Measurements from ENCODE around the gene BPTF.

- TF ChIP-seq PHF8 (IDR thresholded peaks at IDR 0.05; ENCODE audit: borderline replicate concordance, low read depth) (no peak), POLR2A (IDR thresholded peaks at IDR 0.05; ENCODE audit: low read length) (no peak), RNF2 (IDR thresholded peaks at IDR 0.05; ENCODE audit: borderline replicate concordance, low read depth) (no peak), HOXB5 (CRISPR knock-in tag; IDR thresholded peaks at IDR 0.05) (no peak), RCOR1 (IDR thresholded peaks at IDR 0.05; ENCODE audit: low read depth, low read length) (no peak)
- TF ChIP-seq, protein P1, sequence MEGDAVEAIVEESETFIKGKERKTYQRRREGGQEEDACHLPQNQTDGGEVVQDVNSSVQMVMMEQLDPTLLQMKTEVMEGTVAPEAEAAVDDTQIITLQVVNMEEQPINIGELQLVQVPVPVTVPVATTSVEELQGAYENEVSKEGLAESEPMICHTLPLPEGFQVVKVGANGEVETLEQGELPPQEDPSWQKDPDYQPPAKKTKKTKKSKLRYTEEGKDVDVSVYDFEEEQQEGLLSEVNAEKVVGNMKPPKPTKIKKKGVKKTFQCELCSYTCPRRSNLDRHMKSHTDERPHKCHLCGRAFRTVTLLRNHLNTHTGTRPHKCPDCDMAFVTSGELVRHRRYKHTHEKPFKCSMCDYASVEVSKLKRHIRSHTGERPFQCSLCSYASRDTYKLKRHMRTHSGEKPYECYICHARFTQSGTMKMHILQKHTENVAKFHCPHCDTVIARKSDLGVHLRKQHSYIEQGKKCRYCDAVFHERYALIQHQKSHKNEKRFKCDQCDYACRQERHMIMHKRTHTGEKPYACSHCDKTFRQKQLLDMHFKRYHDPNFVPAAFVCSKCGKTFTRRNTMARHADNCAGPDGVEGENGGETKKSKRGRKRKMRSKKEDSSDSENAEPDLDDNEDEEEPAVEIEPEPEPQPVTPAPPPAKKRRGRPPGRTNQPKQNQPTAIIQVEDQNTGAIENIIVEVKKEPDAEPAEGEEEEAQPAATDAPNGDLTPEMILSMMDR (IDR thresholded peaks at IDR 0.05): no peak
- TF ChIP-seq, protein P2, sequence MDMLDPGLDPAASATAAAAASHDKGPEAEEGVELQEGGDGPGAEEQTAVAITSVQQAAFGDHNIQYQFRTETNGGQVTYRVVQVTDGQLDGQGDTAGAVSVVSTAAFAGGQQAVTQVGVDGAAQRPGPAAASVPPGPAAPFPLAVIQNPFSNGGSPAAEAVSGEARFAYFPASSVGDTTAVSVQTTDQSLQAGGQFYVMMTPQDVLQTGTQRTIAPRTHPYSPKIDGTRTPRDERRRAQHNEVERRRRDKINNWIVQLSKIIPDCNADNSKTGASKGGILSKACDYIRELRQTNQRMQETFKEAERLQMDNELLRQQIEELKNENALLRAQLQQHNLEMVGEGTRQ (IDR thresholded peaks at IDR 0.05): no peak
Measured at GRCh38 chr17:67959510-67959909, 134.2 kb downstream of the BPTF start.

Measured in A549 (cell line).